ELR (cell line): ENCODE results near the gene DIP2C.

Source experiments
- DNase-seq: peaks from one replicate; pipeline ENCODE4 v3.0.0-alpha.2; 2015; ENCODE audit warnings: low read depth

Gene DIP2C

DNA sequence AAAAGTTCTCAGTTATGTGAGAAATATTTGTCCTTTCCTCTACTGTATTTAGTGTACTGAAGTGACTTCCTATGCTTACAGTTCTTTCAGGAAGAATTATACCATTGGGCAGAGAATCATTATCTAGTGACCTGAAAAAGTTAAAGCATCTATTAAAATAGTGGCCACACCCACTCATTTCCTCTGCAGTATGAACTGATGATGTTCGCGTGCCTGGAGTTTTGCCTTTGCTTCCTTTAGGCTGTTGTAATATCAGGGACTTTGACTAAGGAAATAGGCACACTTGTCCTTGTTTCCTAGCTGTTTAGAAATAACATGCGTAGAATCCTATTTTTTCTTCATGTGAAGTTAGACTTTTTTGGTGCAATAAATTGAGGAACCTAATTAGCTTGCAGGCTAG is 453.6 kb downstream of the DIP2C start:
- DNase-seq = no peak

DNA sequence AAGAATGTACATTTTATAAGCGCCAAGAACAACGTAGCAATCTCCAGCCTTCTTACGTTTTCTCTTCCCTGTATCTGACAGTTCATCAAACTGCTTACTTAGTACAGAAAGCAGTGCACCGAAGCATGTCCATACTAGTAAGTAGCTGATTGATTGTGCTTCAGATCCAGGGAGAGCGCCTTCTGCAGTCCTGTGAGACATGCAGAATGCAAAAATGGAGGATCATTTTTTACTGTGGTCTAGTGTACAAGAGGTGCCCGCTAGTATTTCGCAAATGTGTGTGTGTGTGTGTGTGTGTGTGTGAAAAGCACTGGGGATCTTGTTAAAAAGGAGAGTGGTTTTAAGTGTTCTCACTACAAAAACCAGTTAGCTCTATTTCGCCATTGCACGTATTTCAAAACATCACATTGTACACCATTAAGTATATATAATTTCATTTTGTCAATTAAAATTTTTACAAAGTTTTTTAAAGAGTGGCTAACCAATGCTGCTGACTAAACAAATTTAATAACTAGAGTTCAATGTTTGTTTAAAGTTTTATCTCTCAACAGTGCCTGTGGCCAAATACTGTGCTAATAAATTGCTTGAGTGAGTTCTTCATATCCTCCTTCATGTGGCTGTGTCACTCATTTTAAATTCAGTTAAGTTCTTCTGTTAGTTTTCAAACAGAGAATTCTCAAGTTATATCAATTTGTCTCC is 454.6 kb downstream of the DIP2C start:
- no peak for DNase-seq

DNA sequence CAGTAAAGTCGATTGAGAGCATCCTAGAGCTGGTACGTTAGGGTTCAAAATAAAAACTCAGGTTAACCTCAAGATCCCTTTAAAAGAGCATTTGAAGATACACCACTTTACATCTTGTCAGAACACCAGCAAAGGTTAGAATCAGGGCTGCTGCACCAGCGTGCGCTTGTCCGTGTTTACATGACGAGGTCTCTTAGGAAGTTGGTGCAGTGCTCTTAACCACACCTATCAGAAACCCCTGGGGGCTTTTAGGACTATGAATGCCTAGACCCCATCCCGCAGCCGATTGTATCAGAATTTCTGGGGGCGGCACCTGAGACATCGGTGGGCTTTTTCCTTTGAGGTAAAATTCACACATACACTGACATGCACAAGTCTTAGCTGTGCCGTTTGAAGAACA is 456.6 kb downstream of the DIP2C start:
- no peak for DNase-seq

DNA sequence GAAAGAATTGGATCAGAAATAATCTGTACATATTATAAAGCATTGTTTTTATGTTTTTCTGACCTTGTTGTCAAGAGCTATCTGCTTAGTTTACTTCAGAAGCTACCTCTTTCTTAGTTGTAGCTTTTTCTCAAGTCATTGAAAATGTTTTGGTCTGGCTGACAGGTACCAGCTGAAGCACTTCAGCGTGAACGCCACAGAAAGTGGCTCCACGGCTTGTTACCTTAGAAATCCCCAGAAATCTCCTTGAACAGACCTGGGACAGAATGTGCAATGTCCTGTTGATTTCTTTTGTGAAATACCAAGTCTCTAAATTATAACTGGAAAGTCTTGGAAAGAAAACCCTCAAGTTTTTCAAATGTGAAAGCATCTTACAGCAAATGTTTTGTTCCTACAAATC is 457.4 kb downstream of the DIP2C start:
- no peak for DNase-seq

DNA sequence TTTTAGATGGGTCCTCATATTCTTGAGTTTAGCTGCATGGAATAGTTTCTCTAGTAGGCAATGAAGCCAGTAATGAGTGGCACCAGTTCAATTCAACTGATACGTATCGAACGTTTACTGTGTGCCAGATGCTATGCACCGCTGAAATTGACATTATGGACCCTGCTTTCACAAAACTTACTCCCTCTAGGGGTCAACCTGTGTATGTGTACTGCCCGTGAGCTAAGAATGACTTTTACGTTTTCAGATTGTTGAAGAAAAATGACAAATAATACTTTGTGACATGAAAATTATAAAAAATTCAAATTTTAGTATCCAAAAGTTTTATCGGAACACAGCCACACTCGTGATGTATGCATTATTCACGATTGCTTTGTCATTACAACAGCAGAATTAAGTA is 458.7 kb downstream of the DIP2C start:
- peak; percentile 52 for DNase-seq

DNA sequence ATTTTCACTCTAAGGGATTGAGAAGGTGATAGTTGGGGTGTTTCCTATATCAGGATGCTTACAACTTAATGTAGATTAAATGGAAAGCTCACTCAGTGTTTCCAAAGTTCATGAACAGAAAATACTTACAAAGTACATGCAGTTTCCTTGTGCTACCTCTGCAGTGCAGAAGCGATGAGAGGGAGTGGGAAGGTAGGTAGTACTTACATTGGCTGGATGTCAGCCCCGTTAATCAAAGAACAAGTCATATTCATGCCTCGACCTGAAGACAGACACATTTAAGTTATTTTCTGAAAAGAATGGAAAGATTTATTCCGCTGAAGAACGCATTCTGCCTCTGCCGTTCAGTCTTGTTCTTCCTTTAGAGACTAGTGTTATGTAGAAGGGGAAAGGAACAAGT is 461.1 kb downstream of the DIP2C start:
- no peak for DNase-seq

DNA sequence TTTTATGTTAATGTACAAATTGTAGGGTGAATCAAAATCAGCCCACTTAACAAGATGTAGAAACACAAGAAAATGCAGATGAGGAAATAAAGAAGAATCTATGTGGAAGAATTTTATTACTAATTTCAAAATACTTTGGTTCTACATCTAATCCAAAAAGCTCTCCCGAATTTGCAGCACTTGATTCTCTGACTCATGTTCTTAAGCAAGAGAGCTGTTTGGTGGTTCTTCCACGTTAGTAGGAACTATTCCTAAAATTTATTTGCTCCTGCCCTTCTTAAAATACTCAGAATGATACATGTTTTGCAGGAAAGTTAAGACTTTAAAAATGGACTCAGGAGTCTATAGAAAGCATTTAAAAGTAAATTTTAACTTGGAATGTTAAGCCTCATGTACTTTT is 462.5 kb downstream of the DIP2C start:
- DNase-seq = no peak

DNA sequence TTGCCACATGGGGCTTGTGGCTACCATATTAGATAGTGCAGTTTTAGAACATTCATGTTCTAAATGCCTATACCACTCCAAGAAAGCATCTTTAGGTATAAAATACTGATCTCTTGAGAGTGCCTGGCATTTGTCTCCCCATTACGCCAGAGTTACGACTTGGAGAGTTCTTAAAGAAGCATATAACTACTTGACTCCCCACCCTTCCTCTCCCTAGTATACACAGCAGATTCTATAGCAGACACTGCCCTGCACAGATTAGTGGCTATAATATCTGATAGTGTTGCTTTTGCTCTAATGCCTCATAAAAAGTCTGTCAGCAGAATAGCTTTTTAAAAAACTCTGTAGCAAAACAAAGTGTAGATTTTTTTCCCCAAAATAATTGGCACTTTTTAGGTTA is 463.4 kb downstream of the DIP2C start:
- DNase-seq = no peak

DNA sequence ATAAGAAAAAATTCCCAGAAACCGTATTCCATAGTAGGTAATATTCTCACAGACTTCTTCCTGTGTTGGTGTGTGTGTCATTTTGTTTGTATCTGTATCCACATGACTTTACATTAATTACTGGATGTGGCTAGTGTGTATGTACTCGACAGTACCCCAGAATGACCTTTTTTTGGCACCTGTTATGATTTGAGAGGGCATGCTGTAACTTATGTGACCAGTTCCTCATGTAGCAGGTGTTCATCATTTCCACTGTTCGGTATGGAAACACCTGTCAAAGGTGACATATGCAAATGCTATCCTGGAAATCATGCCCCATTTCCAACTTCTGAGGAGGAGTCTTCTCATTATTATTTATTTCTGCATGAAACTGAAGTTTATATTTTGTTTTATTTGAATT is 464.9 kb downstream of the DIP2C start:
- DNase-seq = no peak
